HG02970 (cell line): ENCODE data around the gene NPS.

Experiments
- ATAC-seq: cut with Tn5 transposase; IDR thresholded peaks from one replicate; pipeline ENCODE4 v1.9.1; 2021; ENCODE audit warnings: mild to moderate bottlenecking, moderate library complexity, moderate number of reproducible peaks; ENCODE audit not compliant: unreplicated experiment, low FRiP score

The NPS gene, protein sequence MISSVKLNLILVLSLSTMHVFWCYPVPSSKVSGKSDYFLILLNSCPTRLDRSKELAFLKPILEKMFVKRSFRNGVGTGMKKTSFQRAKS

DNA sequence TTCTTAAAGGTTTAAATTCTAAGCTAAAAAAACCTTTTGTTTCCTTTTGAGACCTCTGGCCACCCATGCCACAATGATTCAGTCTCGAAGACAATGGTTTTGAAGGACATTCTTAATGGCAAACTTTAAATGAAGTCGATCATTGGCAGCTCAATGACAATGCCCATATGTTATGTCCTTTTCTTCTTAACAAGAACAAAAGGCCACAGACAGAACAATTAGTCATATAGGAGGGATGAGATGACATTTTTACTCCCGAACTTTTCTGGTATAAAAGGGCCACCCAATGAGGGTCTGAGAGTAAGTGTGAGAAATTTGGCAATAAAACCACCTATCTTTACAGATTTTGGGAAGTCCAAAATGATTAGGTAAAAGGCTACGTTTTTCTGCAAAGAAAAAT lies at the start of gene NPS:
Gene NPS (plus strand): TSS at position 301 of the 400 bp plus-strand sequence. CDS start 60 bp downstream, at position 361.
- ATAC-seq, result no peak

DNA sequence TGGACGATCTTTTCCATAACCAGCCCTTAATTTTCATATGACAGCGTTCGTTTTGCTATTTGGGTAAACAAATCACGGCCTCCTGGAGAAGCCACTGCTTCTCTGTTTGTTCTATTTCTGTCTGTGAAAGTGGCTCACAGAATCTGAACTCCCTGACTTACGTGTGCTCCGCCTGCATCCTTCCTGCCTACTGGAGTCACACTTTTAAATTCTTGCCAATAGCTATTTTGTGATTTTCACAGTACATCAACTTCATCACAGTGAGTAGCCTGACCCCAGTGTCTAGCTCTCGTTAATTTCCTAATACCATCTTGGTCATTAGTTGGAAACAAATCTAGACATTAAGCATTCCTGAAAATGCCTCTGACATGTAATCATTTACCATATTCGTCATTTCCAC lies 49.0 kb upstream of the NPS start:
- no peak for ATAC-seq

DNA sequence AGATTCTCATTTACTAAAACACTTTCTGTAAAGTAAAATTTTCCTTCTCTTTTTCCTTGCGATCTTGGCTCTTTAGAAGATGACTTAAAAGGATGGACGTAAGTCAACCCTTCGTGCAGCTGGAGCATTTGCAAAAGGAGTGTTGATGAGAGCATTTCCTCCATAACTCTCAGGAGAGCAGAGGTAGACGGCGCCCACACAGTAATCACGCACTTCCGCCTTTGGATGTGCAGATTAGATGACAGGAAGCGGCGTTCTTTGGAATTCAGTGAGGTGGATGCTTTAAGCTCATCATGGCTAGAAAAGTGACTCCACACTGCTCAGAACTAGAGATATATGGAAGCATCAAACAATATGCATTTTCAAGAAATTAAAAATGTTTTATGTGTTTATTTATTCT lies 43.0 kb upstream of the NPS start:
- no peak for ATAC-seq

DNA sequence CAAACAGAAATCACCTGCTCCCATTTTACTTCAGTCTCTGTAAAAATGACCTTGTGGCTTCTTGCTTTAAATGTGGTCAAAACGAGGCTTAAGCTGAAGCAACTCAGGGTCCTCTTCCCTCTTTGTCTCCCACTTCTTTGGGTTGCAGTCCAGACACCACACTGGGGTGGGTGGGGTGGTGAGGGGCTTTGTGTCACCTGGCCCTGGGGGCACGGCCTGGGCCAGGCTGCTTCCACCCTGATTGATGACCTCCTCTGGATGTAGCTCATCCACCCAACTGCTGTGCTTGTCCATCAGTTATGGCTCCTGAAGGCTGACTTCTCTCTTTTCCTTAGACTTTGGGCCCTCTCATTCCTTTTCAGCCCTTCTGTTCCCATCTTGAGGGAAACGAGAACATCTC lies 26.8 kb upstream of the NPS start:
- ATAC-seq, result no peak

- no peak for ATAC-seq
These were observed 25.6 kb upstream of the NPS start for GRCh38 chr10:127523476-127523875.

GRCh38 chr10:127524229-127524628 lies 24.9 kb upstream of the NPS start:
- no peak for ATAC-seq

GRCh38 chr10:127524908-127525665 lies 24.0 kb upstream of the NPS start:
- ATAC-seq, result no peak

- ATAC-seq, result no peak
These were observed 23.4 kb upstream of the NPS start for GRCh38 chr10:127525686-127526085.

DNA sequence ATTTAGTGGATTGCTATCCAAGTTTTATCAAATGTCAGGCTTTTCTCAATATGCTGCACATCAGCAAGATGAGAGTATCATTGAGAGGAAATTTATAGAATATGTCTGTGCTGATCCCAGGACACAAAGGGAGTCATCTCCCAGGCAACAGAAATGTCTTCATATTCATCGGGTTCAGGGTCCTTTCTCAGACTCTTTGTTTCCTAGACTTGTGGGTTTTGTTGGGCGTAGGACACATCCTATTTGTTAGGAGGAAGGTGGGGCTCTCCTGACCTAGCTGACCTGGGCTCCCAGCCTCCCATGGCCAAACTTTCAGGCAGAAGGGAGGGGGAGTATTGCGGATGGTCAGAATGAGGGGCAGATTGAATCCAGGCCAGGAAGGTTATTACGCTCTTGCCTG lies 22.9 kb upstream of the NPS start:
- ATAC-seq, result no peak

GRCh38 chr10:127527320-127527719 lies 21.8 kb upstream of the NPS start:
- no peak for ATAC-seq

GRCh38 chr10:127527891-127528290 lies 21.2 kb upstream of the NPS start:
- ATAC-seq, result no peak

DNA sequence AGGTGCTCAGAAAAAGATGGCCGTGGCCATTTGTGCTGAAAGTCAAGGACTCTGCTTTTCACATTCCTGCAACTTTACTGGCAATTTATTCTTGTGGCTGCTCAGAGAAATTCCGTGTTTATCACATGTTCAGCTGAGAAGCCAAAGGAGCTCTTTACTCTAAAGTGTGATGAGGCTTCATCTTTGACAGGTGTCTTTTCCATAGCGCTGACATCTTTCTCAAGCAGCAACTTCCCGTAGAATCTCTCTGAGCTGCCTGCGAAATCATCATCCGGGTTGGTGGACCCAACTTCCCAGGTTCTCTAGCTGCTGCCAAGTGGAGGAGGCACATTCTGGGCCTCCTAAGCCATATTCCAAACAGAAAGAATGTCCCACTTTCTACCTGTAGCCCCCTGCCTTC lies 16.9 kb upstream of the NPS start:
- no peak for ATAC-seq

GRCh38 chr10:127532659-127533058 lies 16.4 kb upstream of the NPS start:
- ATAC-seq, result no peak

- no peak for ATAC-seq
These were observed 15.0 kb upstream of the NPS start for GRCh38 chr10:127534074-127534473.

GRCh38 chr10:127534496-127534895 lies 14.6 kb upstream of the NPS start:
- ATAC-seq, result no peak

DNA sequence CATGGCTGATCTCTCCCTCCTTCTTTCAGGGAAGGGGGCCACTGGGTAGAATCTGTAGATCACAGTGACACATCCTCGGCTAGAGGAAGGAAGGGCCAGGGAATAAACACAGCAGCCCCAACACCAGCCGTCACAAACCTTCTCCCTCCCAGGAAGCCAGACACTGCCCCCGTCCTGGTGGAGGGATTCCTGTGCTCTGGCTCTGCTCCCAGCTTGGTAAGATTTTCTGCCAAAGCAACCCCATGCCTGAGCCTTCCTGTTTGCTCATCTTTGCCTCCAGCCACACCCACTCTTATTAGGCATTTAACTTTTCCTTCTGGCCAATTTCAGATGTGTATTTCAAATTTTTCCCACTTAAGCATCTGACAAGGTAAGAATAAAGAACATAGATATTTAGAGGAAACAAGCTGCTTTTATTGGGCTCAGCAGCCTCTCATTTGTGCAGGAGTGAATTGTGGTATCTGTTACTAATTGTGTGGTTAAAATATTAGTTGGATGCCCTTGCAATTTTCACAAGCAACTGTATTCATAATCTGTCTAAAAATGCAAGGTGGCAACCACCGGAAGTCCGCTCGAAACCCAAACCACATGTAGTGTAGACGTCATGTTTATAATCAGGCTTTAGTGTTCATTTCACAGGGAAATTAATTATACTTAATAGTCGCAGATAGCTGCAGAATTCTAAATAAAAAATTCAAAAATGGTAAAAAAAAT lies 13.2 kb upstream of the NPS start:
- ATAC-seq, result no peak

GRCh38 chr10:127536972-127537760 lies 11.9 kb upstream of the NPS start:
- no peak for ATAC-seq

- ATAC-seq, result no peak
These were observed 11.2 kb upstream of the NPS start for GRCh38 chr10:127537924-127538323.

- ATAC-seq, result no peak
These were observed 1.1 kb upstream of the NPS start for GRCh38 chr10:127548022-127548421.

GRCh38 chr10:127550861-127551260 lies 1.8 kb downstream of the NPS start:
- ATAC-seq, result no peak

- ATAC-seq, result no peak
These were observed 3.3 kb downstream of the NPS start for GRCh38 chr10:127552446-127552845.
